ENCODE results near the gene E2F3.

E2F3 gene

GRCh38 chr6:20542927-20543602 is 141.4 kb downstream of the E2F3 start:
- POLR2A ChIA-PET = no interaction called here
- CTCF ChIA-PET = interaction anchor here (2.0 kb wide), 1 partner anchor 21 kb away, joined by 9 read pairs; no protein-coding TSS in a partner anchor
- TF ChIP-seq CTCF (IDR thresholded peaks at IDR 0.05; ENCODE audit: control extremely low read depth, extremely low read depth, low read depth, missing control alignments) = no peak
- peak; percentile 41 for DNase-seq (ENCODE audit: extremely low spot score)

All from GM10248 (cell line).